Activated T-cell treated with anti-CD3 and anti-CD28 coated beads for 24 hours (primary cell): ENCODE results near the gene UNC119B.

Experiments used
- DNase-seq: peaks from one replicate; pipeline ENCODE4 v3.0.0-alpha.2; 2020; ENCODE audit warnings: low read depth

Gene UNC119B

GRCh38 chr12:120688527-120689071 lies 21.7 kb upstream of the UNC119B start:
- DNase-seq, result no peak

GRCh38 chr12:120689397-120690082 lies 20.7 kb upstream of the UNC119B start:
- DNase-seq, result no peak

DNA sequence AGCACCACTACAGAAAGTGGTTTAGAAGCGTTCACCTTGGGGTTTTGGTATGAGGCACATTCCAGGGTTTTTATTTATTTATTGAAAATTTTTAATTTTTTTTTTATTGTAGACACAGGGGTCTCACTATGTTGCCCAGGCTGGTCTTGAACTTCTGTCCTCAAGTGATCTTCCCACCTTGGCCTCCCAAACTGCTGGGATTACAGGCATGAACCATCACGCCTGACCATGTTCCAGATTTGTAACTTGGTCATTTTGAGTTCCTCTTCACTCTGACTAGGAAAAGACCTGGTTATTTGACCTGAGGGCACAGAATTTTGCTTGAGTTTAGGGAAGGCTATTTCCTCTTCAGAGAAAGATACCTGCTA lies 20.2 kb upstream of the UNC119B start:
- DNase-seq, result no peak

DNA sequence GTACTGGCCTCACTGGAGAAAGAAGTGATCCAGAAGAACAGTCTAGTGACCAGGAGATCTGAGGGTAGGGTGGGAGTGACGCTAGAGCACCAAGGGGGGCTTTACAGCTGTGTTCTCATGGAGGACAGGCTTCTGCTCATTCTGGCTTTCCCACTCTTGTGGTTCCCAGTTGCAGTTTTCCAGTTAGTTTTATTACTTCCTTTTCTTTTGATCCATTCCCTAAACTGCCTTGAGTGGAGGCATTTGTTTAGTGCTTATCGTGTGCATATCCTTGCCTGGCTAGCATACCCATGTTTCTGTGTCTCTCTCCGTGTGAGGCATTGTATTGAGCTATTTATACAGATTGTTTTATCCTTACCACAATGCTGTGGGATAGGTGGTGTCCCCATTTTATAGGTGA lies 19.3 kb upstream of the UNC119B start:
- no peak for DNase-seq

DNA sequence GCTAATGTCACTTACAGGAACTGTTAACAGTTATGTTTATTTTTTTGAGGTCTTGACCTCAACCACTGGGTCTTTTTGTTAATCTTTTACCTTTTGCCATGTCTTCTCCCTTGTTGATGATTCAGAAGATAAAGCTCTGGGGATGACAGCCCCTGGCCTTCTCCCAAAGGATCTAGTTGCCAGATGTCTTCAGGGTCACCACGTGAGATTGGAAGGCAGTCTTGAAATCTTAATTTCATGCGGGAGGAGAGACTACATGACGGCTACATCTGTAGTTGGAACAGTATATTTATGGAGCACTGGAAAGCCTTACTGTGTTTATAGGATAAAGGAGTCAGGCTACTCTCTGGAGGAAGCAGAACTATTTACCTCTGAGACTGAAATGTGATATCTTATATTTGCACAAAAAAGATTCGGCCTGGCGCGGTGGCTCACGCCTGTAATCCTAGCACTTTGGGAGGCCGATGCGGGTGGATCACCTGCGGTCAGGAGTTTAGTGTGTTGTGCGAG lies 17.7 kb upstream of the UNC119B start:
- no peak for DNase-seq

- DNase-seq, result no peak
Observed at GRCh38 chr12:120693848-120694247, 16.4 kb upstream of the UNC119B start.

- no peak for DNase-seq
Observed at GRCh38 chr12:120696626-120697025, 13.6 kb upstream of the UNC119B start.

GRCh38 chr12:120697344-120697743 lies 12.9 kb upstream of the UNC119B start:
- DNase-seq, result no peak

DNA sequence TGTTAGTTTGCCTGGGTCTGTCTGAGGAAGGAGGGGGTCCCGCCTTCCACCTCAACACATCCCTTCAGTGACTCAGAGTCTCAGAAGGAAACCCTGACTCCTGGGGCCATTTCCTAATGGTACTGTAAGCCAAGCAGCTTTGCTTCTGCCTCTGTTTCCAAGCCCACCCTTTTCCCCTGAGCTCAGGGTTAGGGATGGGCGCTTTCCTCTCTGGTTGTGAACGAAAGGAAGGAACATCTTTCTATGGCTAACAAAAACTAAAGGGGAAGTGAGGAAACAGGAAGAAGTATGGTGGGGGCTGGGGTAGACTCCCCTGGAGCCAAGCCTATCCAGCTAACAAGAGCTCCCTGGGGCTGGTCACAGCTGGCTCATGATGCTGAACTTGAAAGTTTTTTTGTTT lies 11.6 kb upstream of the UNC119B start:
- DNase-seq, result no peak

GRCh38 chr12:120699553-120699952 lies 10.7 kb upstream of the UNC119B start:
- no peak for DNase-seq

- DNase-seq, result no peak
Observed at GRCh38 chr12:120700886-120701285, 9.4 kb upstream of the UNC119B start.

- no peak for DNase-seq
Observed at GRCh38 chr12:120702637-120703036, 7.6 kb upstream of the UNC119B start.

- DNase-seq, result no peak
Observed at GRCh38 chr12:120703311-120703942, 6.8 kb upstream of the UNC119B start.

DNA sequence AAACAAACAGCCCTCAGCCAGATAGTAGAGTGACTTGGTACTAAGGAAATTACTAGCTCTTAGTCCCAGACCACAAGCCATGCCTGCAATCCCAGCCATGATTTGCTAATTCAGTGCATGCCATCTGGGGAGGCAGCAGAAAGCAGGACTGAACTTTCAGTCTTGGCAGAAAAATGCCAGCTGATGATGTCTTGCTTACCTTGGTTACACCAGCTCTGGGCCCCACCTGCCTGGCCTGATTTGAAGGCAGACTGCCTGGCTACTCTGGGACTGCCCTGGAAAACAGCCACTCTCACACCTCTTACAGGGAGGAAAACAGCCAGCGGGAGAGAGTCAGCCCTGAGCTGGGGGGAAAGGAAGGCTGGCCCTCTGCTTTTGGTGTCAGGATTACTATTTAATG lies 4.6 kb upstream of the UNC119B start:
- no peak for DNase-seq

- DNase-seq, result no peak
Observed at GRCh38 chr12:120706029-120706428, 4.2 kb upstream of the UNC119B start.

DNA sequence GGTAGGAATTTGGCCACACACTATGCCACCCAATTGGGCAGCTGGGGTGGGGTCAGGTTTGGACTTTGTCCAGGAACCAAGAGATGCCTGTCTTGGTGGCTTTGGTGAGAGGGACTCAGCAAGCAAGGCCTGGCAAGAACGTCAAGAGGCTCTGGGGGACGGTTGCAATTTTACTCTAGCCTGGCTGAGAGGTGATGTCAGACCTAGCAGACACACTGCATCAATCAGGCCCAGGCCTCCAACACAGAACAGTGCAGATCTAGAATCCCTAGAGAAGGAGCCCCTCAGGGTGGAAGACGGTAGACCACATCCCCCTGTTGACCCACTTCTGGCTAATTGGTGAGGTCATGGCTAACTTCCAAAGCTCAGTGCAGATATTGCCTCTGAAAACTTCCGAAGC lies 1.6 kb upstream of the UNC119B start:
- DNase-seq, result no peak

- DNase-seq, result no peak
Observed at GRCh38 chr12:120710805-120711296, 593 bp downstream of the UNC119B start.

DNA sequence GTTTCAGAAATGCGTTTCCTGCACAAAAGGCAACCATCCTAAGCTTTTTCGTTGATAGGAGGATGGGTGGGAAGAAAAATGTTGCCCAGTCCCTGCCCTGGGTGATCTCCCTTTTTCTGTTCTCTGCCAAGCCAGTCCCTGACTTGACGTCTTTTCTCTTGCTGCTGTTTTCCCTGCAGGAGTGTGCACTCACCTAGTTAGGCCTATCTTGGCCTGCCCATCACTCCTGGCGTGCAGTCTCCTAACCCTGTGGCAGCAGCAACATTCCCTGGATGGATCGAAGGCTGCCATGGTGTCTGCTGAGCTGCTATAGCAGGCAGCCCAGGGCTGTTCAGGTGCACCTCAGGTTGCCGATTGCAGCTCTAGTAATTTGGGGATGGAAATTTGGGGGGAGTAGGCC lies 1.2 kb downstream of the UNC119B start:
- no peak for DNase-seq

DNA sequence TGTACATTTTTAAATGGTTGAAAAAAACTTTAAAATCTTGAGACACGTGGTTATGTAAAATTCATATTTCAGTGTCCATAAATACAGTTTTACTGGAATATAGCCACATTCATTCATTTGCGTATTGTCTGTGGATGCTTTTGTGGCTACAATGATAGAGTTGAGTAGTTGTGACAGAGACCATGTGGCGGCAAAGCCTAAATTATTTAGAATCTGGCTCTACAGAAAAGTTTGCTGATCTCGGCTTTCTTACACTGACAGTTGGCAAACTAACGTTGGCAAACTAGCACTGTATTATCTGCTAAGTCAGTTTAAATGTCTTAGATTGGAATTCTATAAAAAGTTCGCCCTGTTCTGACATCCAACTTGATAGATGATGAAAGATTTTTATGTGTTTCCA lies 2.4 kb downstream of the UNC119B start:
- no peak for DNase-seq

- peak; percentile 66 for DNase-seq
Observed at GRCh38 chr12:120713861-120714482, 3.7 kb downstream of the UNC119B start.

- DNase-seq, result no peak
Observed at GRCh38 chr12:120718055-120718454, 7.8 kb downstream of the UNC119B start.

- no peak for DNase-seq
Observed at GRCh38 chr12:120719072-120719471, 8.8 kb downstream of the UNC119B start.
